CD4-positive, alpha-beta T cell treated with Interferon gamma for 1 hour (primary cell): ENCODE data around the gene THBS4.

Source experiments
- DNase-seq: peaks from one replicate; pipeline ENCODE4 v3.0.0-alpha.2; 2020

THBS4 gene

GRCh38 chr5:80034962-80035821 is at the start of gene THBS4:
Gene THBS4 (plus strand): TSS chr5:80035348. CDS start chr5:80035538, 190 bp downstream.
- no peak for DNase-seq

GRCh38 chr5:79986260-79986659 is 48.9 kb upstream of the THBS4 start:
- no peak for DNase-seq

- DNase-seq: no peak
Observed at GRCh38 chr5:79990205-79990597, 44.9 kb upstream of the THBS4 start.

- DNase-seq: peak; percentile 86
Observed at GRCh38 chr5:79990598-79991507, 44.3 kb upstream of the THBS4 start, which contains the start of gene MTX3. Gene MTX3 (minus strand): TSS chr5:79991262. CDS start chr5:79991238, 24 bp downstream.

GRCh38 chr5:79992891-79993657 is 42.1 kb upstream of the THBS4 start:
- no peak for DNase-seq

- no peak for DNase-seq
Observed at GRCh38 chr5:79999722-80000121, 35.4 kb upstream of the THBS4 start.

DNA sequence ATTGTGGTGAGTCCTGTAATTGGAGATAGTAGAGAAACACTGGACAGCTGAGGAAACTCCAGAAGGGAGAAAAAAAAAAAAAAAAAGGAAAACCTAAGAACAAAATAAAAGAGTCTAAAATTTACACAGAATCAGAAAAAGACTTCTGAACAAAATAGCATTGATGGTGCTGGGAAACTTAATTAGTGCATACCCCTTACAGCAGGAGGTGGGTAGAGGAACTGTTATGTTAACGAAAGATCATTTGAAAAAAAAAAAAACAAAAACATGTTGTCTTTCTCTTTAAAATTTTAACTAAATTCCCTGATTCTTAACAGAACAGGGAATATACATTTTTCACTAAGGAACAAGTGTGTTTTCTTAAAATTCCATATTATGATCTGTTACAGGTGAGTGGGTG is 32.5 kb upstream of the THBS4 start:
- no peak for DNase-seq

DNA sequence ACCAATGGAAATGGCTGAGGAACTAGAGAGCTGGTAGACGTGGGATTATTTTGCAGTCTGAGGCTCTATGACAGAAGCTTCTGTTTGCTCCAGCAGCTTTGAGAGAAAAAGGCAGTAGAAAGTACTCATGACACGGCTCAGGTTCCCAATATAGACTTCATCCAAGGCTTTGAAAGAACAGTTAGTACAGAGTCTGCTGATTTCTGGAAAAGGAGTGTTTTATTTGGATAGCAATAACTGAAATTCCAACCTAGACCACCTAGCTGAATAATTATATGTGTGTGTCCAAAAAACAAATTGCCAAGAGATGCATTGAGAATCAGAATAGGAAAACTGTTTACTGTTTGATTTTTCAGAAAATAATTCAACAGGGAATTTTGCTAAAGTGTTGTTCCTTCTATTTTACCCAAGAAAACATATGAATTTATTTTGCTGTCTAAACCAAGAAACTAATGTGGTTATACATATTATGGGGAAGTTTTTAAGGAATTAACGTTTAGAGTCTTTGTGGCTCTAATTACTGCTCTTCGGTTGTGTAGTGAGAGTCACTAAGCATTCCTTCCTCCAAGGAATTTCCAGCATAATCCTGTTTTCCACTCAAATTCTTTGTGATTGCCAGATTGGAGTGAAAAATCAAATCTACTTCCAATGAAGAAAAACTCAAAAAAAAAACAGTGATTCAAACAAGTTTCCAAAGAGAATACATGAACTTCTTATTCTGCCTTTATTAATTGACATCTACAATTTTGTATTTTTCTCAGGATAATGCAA is 26.0 kb upstream of the THBS4 start:
- DNase-seq: no peak

DNA sequence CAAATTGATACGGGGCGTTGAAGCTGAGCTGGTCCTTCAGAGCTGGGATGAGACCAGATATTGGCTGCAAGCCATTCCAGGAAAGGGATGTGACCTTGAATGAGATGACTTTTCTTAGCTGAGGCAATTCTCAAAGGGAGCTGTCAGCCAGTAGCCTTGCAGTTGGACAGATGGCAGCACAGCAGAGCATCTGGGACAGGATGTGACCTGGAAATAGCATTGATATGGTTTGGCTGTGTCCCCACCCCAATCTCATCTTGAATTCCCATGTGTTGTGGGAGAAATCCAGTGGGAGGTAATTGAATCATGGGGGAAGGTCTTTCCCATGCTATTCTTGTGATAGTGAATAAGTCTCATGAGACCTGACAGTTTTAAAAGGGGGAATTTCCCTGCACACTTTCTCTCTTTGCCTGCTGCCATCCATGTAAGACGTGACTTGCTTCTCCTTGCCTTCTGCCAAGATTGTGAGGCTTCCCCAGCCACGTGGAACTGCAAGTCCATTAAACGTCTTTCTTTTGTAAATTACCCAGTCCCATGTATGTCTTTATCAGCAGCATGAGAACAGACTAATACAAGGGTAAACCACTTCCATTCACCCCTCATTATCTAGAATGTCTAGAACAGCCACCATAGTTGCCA is 24.3 kb upstream of the THBS4 start:
- DNase-seq: no peak

- no peak for DNase-seq
Observed at GRCh38 chr5:80025069-80025468, 10.1 kb upstream of the THBS4 start.

GRCh38 chr5:80026841-80027240 is 8.3 kb upstream of the THBS4 start:
- no peak for DNase-seq

DNA sequence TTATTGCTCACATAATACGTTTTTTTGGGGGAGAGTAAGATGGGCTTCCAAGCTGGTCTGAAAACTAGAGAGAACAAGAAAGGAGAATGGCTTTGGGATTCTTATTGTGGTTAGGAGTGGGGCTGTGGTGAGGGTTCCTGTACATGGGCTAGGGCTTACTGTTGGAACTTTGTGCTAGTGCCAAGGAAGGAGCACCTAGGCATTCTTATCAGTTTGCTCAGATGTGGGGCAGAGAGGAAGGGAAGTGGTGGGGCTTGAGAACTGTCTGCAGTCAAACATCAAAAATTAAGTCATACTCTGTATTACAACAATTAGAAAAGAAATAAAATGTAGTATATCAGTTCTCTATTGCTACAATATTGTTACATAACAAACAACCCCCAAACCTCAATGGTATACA is 4.0 kb upstream of the THBS4 start:
- no peak for DNase-seq

DNA sequence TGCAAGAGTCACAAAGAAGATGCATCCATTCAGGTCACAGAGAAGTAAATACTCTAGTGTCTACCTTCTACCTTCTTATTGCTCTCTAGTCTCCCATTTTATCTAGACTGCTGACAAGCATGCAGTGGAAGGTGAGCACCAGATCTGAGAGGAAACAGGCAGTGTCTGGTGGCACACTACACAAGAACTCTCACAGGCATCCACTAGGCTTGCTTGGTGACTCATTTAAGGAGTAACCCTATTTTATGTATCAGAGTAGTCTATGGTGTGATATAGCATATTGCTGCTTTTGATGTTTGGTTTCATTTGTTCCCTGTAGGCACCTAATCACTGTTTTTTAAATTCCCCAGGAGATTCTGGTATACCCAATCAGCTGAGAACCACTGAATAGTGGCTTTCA is 1.6 kb upstream of the THBS4 start:
- no peak for DNase-seq

- no peak for DNase-seq
Observed at GRCh38 chr5:80034559-80034958, 589 bp upstream of the THBS4 start.

DNA sequence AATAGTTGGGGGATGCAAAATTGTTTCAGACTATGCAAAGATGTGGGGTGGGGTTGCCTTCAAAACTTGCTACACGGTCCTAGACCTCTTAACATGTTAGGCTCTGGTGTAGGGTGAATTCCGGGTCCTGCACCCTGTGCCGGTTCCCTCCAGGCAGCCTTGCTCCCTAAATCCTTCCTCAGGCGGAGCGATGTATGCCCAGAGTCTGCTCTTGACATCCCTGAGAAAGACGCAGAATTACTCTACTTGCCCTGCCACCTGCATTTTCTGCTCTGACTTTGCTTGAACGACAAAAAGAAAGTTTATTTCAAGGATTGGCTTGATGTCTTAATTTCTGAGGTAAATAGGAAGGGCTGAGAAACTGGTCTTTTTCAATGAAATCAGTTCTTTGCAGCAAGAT is 691 bp downstream of the THBS4 start:
- no peak for DNase-seq

- no peak for DNase-seq
Observed at GRCh38 chr5:80036615-80037014, 1.5 kb downstream of the THBS4 start.

DNA sequence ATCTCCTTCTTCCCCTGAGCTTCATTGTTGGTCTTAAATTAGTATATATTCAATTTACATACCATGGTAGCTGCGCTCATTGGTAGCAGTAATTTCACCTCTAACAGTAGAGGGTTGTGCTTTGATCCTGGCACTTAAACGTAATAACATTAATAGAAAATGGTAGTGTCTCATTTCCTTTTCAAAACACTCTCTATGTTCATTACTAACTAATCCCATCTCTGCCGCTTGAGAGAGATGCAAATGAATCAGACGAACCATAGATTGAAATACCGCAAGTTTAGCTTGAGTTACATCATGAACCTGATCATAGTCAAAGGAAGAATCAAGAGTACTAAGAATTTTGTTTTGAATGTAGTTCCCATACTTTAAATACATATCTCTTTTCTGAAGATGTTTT is 2.2 kb downstream of the THBS4 start:
- no peak for DNase-seq

- DNase-seq: no peak
Observed at GRCh38 chr5:80039650-80040049, 4.5 kb downstream of the THBS4 start.

GRCh38 chr5:80041527-80041926 is 6.4 kb downstream of the THBS4 start:
- no peak for DNase-seq

- no peak for DNase-seq
Observed at GRCh38 chr5:80042330-80042729, 7.2 kb downstream of the THBS4 start.

- DNase-seq: no peak
Observed at GRCh38 chr5:80043187-80043586, 8.0 kb downstream of the THBS4 start.
